HG03066 (cell line): ENCODE results near the gene NTN5.
A peak's percentile ranks its signal among the peaks of the same experiment; 100 is the strongest.
"Not testable (repeated sequence)": the region's sequence is repeated elsewhere in the genome, so short reads cannot be mapped to it uniquely, and the experiment has no call there.

ENCODE experiments used
- ATAC-seq: cut with Tn5 transposase; IDR thresholded peaks from one replicate; pipeline ENCODE4 v1.9.1; 2021; ENCODE audit warnings: low read depth; ENCODE audit not compliant: unreplicated experiment

The NTN5 gene

DNA sequence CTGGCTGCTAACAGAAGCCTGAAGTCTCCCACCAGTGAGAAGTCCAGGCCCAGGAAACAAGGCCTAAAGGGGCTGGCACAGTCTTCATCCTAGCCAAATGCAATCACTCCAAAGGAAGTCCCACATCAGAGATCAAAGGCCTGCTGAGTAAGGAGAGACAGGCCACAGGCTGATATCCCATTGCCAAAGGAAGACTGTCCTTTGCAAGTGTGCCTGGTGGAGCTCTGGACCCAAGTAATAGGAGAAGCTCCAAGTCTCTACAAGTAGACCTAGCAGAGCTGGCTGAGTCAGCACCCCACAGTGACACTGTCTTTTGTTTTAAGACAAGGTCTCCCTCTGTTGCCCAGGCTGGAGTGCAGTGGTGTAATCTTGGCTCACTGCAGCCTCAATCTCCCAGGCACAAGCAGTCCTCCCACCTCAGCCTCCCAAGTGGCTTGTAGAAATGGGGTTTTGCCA is 40.1 kb downstream of the NTN5 start:
- ATAC-seq = no peak

GRCh38 chr19:48632286-48632685 is 40.5 kb downstream of the NTN5 start:
- ATAC-seq = not testable (repeated sequence)

DNA sequence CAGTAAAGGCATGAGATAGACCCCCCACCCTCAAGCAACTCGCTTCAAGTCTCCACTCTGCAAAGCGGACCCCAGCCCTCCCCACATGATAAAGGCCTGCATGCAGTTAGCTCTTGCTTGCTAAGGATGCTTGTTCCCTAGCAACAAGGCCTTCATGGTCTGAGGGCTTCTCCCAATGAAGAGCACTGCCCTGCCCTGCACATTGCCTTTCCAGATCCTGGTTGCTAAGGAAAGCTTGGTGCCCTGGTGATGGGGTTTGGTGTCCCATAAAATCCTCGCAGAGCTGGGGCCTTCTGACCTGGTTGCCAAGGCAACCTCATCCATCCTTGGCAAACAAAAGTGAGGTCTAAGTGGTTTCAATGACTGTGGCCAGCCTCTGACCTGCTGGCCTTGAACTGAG is 41.6 kb downstream of the NTN5 start:
- ATAC-seq = no peak

DNA sequence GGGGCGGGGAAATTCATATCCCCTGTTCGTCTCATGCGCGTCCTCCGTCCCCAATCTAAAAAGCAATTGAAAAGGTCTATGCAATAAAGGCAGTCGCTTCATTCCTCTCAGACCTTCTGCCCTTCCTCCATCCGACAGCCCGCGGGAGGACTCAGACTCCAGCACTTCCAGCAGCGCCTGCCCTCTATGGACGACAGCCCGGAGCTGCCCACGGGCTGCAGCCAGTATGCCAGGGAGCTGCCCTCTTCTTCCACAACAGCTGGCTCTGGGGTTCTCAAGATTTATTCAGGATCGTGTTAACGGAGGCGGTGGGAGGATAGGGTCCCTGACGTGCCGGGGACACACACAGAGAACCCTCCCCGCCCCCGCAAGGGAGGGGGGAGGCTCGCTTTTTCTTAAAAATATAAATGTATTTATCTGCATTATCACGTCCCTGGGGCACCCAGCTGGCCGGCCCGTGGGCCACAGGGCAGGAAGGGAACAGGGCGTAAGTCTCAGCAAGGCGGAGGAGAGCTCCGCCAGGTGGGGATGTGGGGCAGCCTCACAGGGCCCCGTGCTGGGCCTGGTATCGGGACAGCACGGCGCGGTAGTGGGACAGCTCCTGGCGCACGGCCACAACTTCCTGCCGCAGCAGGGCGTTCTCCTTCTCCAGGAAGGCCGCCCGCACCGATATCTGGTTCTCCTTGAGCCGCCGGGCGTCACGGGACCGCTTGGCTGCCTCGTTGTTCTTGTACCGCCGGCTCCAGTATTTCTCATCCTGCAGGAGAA is 42.3 kb downstream of the NTN5 start:
- no peak for ATAC-seq

- no peak for ATAC-seq
Observed at GRCh38 chr19:48629599-48630295, 43.1 kb downstream of the NTN5 start.

- ATAC-seq = no peak
Observed at GRCh38 chr19:48629297-48629598, 43.6 kb downstream of the NTN5 start.

DNA sequence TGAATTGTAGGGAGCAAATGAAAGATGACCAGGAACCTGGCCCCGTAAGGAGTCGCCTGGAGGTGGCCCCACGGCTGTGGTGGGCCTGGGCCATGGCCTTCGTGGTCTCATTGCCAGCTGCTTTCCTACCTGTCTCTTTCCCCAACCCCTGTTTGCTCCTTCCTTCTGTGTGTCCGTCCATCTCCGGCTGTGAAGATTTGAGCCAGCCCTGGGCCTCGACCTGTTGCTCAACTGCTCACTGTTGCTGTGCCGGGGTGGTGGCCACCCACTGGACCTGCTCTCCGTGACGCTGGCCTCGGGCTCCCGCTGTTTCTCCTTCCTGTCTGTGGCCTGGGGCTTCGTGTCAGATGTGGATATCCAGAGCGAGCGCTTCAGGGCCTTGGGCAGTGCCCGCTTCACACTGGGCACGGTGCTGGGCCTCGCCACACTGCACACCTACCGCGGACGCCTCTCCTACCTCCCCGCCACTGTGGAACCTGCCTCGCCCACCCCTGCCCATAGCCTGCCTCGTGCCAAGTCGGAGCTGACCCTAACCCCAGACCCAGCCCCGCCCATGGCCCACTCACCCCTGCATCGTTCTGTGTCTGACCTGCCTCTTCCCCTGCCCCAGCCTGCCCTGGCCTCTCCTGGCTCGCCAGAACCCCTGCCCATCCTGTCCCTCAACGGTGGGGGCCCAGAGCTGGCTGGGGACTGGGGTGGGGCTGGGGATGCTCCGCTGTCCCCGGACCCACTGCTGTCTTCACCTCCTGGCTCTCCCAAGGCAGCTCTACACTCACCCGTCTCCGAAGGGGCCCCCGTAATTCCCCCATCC is 44.1 kb downstream of the NTN5 start:
- ATAC-seq = no peak

GRCh38 chr19:48627865-48628314 is 44.9 kb downstream of the NTN5 start:
- no peak for ATAC-seq

DNA sequence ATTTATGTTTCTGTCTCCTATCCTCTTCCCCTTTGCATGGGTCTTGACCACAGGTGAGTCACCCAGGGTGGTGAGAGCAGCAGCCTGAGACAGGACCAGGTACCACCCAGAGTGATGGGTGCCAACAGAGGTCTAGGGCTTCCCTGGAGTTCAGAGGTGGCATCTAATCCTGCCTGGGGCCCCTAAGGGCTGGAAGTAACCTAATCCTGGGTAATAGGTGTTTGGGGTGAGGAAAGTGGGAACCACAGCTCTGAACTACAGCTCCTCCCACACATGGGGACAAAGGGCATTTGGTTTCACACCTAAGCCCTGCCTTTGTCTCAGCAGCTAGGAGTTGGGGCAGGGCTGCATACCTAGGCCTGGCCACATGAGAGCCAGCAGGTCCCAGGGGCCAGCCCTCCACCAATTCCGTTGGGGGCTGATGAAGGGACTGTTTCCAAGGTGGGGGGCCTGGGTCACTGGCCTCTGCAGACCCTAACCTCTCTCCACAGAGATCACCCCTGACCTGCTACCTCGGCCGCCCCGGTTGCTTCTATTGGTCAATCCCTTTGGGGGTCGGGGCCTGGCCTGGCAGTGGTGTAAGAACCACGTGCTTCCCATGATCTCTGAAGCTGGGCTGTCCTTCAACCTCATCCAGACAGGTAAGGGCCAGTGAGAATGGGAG is 45.5 kb downstream of the NTN5 start:
- ATAC-seq = no peak

DNA sequence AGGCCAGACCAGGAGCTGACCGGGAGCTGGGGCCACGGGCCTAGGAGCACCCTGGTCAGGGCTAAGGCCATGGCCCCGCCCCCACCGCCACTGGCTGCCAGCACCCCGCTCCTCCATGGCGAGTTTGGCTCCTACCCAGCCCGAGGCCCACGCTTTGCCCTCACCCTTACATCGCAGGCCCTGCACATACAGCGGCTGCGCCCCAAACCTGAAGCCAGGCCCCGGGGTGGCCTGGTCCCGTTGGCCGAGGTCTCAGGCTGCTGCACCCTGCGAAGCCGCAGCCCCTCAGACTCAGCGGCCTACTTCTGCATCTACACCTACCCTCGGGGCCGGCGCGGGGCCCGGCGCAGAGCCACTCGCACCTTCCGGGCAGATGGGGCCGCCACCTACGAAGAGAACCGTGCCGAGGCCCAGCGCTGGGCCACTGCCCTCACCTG is 46.9 kb downstream of the NTN5 start:
- ATAC-seq = no peak

- no peak for ATAC-seq
Observed at GRCh38 chr19:48624791-48625723, 47.8 kb downstream of the NTN5 start.

- ATAC-seq = peak; percentile 55
Observed at GRCh38 chr19:48624067-48624594, 48.7 kb downstream of the NTN5 start.

GRCh38 chr19:48623556-48624066 is 49.2 kb downstream of the NTN5 start:
- no peak for ATAC-seq

GRCh38 chr19:48619692-48620585 is 52.9 kb downstream of the NTN5 start:
- ATAC-seq = no peak

- peak; percentile 86 for ATAC-seq
Observed at GRCh38 chr19:48618916-48619691, 53.7 kb downstream of the NTN5 start, which contains the start of the genes RPL18 and SPHK2. Gene RPL18, minus strand, starts transcription at chr19:48619178. Its CDS starts 35 bp downstream, at chr19:48619143. Gene SPHK2, plus strand, starts transcription at chr19:48619506. Its CDS starts 1,009 bp downstream, at chr19:48620515.

DNA sequence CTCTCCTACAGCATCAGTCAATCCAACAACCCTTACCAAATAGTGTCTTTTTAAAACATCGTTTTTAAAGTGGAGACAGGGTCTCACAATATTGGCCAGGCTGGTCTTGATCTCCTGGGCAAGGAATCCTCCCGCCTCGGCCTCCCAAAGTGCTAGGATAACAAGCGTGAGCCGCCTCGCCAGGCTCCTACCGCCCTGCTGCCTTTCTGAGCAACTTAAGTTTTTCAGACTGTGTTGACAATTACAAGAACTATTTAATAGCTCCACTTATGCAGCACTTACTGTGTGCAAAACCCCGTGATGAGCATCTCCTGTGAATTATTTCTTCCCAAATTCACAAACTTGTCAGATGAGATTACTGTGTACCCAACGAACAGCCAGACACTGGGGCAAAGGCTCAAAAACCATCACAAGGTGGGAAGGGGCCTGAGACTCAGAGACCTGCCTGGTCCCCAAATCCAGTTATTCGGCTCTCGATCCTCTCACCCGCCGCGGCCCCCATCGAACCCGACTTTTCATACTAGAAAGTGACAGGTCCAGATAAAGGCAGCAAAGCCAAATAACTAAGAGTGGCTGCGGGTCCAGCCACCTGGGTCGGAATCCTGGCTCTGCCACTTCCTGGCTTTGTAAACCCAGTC is 54.4 kb downstream of the NTN5 start:
- ATAC-seq = no peak
